HG02678 (cell line): Measurements from ENCODE around the gene FEZF1.
"Not testable (repeated sequence)": the region's sequence is repeated elsewhere in the genome, so short reads cannot be mapped to it uniquely, and the experiment has no call there.

Experiments used
- ATAC-seq: cut with Tn5 transposase; IDR thresholded peaks from one replicate; pipeline ENCODE4 v1.9.1; 2021; ENCODE audit warnings: mild to moderate bottlenecking, moderate library complexity; ENCODE audit not compliant: unreplicated experiment

FEZF1 gene

GRCh38 chr7:122309421-122309820, 4.9 kb upstream of the FEZF1 start:
- ATAC-seq: no peak

- ATAC-seq: no peak
These were observed 2.7 kb upstream of the FEZF1 start for GRCh38 chr7:122307228-122307621.

- ATAC-seq: no peak
These were observed 2.0 kb upstream of the FEZF1 start for GRCh38 chr7:122306320-122307227.

GRCh38 chr7:122305475-122306319, 1.1 kb upstream of the FEZF1 start:
- no peak for ATAC-seq

- no peak for ATAC-seq
These were observed 459 bp upstream of the FEZF1 start for GRCh38 chr7:122304996-122305421.

- no peak for ATAC-seq
These were observed 825 bp downstream of the FEZF1 start for GRCh38 chr7:122303531-122304318.

GRCh38 chr7:122302761-122303530, 1.6 kb downstream of the FEZF1 start:
- ATAC-seq: no peak

- ATAC-seq: no peak
These were observed 2.4 kb downstream of the FEZF1 start for GRCh38 chr7:122301858-122302760.

- no peak for ATAC-seq
These were observed 3.4 kb downstream of the FEZF1 start for GRCh38 chr7:122300956-122301833.

- no peak for ATAC-seq
These were observed 4.2 kb downstream of the FEZF1 start for GRCh38 chr7:122300211-122300932.

- no peak for ATAC-seq
These were observed 4.8 kb downstream of the FEZF1 start for GRCh38 chr7:122299624-122300210.

GRCh38 chr7:122298618-122299017, 5.9 kb downstream of the FEZF1 start:
- no peak for ATAC-seq

GRCh38 chr7:122298131-122298530, 6.4 kb downstream of the FEZF1 start:
- no peak for ATAC-seq

GRCh38 chr7:122291189-122291588, 13.4 kb downstream of the FEZF1 start:
- ATAC-seq: no peak

- no peak for ATAC-seq
These were observed 14.1 kb downstream of the FEZF1 start for GRCh38 chr7:122290476-122290875.

- no peak for ATAC-seq
These were observed 15.1 kb downstream of the FEZF1 start for GRCh38 chr7:122289426-122289825.

GRCh38 chr7:122284608-122285007, 19.9 kb downstream of the FEZF1 start:
- ATAC-seq: not testable (repeated sequence)
